GM18520 (cell line): ENCODE measurements around the gene PRUNE1.

Source experiments
- ATAC-seq: cut with Tn5 transposase; IDR thresholded peaks from one replicate; pipeline ENCODE4 v1.9.1; 2021; ENCODE audit not compliant: unreplicated experiment

PRUNE1 gene

GRCh38 chr1:150976879-150977694 lies 31.2 kb upstream of the PRUNE1 start:
- no peak for ATAC-seq

DNA sequence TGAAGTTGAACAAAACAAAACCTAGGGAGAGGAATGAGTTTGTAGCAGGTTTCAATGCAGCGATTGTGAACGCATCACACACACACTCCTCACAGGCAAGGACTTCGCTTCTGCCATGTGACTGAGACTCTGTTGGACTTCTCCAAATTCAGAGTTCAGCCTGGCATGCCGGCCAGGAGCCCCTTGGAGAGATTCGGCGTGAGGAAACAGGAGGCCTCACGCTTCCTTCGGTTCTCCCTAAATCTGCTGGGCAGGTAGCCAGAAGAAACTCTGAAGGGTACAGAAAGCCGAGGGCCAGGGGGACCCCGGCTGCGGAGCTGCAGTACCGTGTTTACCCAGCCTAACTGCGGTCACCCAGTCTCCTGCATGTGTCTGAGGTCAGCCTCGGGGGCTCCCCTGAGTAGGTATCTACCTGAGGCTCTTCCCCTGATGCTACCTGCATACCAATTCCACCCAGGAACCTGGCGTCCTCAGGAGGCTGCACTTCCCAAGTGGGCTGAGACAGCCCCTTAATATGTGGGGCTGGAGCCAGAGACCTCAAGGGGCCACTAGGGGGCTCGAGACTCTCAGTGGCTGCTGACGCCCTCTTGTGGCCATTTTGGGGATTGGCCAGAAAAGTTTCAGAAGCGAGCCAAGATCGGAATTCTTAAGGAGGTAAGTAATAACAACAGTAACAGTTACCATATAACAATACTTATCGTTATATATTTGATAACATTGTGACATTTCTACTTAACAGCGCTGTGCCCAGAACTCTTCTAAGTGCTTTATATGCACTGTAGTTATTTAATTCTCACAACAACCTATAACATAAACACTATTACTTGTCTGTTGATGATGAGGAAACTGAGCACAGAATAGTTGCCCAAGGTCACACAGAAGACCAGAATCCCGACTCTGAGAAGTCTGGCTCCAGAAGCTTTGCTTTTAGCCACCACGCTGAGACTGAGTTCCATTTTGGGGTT lies 28.9 kb upstream of the PRUNE1 start:
- no peak for ATAC-seq

GRCh38 chr1:150981177-150981804 lies 27.0 kb upstream of the PRUNE1 start:
- no peak for ATAC-seq

DNA sequence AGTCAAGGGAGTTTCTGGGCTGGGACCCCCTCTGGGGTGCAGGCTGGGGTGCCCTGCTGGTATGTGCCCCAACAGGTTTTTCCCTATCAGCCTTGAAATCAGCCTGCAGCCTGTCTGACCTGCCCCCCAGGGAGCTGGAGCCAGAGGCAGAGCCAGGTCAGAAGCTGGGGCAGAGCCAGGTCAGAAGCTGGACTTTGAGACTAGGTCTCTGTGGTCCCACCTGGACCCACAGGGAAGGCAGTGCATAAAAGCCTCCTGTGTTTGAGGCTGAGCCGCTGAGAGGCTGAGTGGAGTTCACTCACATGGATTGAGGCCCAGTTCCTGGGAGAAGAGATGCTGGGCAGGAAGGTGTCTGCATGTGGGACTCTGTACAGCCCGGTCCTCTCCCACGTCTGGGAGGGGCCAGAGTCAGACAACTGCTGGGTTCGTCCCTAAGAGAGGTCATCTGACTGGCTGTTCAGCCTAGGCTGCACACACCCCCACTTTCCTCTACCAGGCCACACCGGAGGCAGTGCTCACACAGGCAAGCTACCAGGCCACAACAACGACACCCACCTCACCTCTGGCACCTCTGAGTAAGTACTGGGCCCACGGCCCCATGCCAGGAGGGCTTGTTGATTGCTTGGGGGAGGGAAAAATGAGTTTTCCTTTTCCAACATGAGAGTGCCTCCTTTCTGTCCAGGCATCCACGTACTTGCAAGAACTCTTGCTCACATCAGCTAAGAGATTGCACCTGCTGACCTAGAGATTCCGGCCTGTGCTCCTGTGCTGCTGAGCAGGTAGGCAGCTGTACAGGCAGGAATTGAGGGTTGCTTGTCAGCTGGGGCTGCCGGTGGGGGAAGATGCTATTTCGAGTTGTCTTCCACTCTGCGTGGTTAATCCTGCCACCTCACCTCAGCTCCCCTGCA lies 26.2 kb upstream of the PRUNE1 start, which contains the start of gene ANXA9:
Gene ANXA9, plus strand, starts transcription at position 488 of the 908 bp plus-strand sequence. CDS start 814 bp downstream, outside the sequence.
- ATAC-seq = no peak

DNA sequence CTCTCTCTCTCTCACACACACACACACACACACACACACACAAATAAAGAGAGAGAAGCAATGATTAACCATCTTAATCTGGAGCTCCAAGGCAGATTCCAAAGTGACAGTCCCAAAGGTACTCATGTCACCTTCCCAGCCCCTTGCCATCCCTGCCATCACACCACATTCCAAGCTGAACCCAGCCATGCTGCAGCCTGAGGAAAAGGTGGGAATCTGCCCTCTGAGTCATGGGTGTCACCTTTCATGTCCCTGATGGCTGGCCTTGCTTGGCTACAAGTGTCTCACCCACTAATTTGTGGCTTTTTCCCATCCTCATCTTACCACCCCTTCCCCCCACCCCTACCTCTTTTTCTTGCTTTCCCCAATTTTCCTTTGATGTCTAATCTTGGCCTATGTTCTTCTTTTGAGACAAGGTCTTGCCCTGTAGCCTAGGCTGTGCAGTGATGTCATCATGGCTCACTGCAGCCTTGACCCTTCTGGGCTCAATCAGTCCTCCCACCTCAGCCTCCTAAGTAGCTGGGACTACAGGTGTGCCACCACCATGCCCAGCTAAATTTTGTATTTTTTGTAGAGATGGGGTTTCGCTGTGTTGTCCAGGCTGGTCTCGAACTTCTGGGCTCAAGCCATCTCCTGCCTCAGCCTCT lies 22.9 kb upstream of the PRUNE1 start:
- no peak for ATAC-seq

GRCh38 chr1:150987924-150988323 lies 20.3 kb upstream of the PRUNE1 start:
- ATAC-seq = no peak

- ATAC-seq = no peak
Observed at GRCh38 chr1:150992626-150993025, 15.6 kb upstream of the PRUNE1 start.

DNA sequence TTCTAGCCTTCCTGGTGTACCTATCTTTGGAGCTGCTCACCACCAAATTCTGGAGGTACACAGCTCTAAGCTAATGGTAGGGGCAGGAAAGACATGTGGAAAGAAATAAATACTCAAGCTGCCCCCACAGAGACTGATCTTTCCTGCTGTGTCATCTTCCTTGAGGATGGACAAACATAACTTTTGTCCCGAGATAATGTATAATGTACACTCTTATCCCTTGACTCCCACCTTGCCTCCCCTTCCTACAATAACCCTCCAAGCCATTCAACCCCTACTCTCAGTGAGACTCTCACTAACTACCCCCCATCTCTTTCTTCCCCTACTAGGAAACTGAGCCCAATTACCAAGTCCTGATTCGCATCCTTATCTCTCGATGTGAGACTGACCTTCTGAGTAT lies 14.0 kb upstream of the PRUNE1 start:
- ATAC-seq = no peak

DNA sequence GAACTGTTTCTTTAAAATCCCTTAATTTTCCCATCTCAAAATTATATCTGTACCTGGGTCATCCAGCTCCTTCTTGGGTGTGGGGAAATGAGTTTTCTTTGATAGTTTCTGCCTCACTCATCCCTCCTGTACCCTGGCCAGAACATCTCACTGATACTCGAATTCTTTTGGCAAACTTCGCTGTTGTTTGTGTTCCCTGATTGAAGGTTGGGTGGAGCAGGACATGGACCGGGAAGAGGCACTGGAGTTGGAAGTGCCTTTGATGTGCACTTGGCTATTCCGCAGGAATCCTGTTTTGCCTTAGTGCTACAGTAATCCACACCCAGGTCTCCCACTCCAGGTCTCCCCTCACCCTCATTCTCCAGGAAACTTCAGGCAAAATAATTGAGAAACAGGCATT lies 12.8 kb upstream of the PRUNE1 start:
- ATAC-seq = no peak

- ATAC-seq = no peak
Observed at GRCh38 chr1:150995896-150996295, 12.4 kb upstream of the PRUNE1 start.

GRCh38 chr1:150997126-150997872 lies 10.9 kb upstream of the PRUNE1 start:
- no peak for ATAC-seq

DNA sequence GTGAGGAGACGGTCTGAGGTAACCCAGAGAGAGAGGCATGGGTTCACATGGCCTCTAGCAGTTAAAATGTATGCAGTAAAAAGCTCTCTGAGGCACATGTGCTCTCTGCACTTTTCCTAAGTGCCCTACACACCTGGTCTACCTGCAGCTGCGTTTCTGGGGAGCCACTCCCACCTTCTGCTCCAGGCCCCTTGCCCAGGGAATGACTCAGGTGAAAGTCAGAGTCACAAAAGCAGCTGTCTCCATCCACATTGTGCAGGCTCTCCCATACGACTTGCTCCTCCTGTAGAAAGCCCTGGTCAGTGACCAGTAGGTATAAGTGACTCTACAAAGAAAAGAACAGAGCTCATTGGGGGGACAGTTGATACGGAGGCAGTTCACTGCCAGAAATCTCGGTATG lies 10.3 kb upstream of the PRUNE1 start:
- ATAC-seq = no peak

GRCh38 chr1:150999051-150999674 lies 9.1 kb upstream of the PRUNE1 start:
- ATAC-seq = no peak

DNA sequence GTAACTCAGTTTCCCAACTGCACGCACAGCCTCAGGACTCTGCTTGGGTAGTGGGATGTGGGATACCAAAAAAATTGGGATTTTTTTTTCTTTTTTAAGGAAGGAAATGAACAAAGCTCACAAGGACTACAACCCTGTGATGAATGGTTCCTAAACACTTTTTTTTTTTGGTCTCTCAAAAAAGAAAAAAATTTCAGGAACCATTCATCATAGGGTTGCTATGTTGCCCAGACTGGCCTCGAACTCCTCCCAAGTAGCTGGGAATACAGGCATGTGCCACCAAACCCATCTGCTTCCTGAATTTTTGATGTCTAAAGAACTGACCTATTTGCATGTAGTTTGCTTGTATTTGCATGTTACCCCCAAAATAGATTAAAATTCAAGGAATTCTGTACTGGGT lies 8.3 kb upstream of the PRUNE1 start:
- ATAC-seq = no peak

DNA sequence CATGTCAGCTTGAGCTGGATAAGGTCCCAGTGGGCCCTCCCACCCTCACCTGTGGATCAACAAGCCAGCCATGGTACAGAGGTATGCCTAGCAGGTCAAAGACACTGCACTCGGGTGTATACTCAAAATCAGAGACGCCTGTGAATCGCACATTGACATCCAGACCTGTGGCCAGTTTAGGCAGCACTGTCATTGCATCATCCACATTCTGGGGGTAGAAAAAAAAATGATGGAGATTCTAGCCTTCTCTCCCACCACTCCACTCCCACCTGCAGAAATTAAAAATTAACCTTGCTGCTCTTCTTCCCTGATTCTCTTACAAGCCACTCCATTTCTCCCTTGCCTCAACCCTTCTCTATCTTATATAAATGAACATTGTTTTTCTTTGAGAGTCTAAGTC lies 7.8 kb upstream of the PRUNE1 start:
- ATAC-seq = no peak

- no peak for ATAC-seq
Observed at GRCh38 chr1:151001602-151002001, 6.6 kb upstream of the PRUNE1 start.

DNA sequence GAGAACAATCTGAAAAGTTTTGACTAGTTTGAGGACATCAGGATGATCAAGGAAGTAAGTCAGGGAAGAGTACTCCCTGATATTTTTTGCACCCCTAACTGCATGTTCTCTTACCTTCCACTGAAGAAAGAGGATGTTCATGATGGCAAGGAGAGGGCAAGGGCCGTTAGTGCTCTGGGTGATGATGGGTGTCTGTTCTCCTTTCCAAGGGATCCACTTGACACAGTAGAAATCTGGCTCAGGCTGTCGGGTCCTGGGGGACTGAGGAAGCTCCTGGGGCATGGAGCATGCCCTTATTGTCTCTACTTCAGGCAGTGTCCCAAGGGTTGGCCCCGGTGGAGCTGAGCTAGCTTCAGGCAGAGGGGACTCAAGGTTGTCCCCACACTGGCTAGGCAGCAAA lies 6.2 kb upstream of the PRUNE1 start:
- ATAC-seq = no peak

GRCh38 chr1:151002611-151003010 lies 5.6 kb upstream of the PRUNE1 start:
- no peak for ATAC-seq

DNA sequence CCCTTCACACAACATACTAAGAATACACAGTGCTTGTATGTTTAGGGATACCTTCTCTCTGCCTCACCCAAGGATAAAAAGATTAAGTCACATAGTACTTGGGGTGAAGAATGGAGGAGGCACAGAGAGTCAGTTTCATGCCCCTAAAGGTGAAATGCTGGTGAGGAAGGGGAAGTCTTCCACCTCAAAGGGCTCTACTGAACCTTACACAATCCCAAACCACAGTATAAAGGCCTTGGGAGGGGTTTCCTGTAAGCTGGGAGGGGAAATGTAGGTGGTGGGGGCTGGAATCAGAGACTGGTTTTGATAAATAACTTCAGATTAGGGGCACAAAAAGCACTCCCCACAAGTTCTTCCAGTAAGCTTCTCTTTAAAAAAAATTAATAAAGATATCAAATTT lies 5.1 kb upstream of the PRUNE1 start:
- ATAC-seq = no peak
